ENCODE data around the gene SBF2.

Gene SBF2

DNA sequence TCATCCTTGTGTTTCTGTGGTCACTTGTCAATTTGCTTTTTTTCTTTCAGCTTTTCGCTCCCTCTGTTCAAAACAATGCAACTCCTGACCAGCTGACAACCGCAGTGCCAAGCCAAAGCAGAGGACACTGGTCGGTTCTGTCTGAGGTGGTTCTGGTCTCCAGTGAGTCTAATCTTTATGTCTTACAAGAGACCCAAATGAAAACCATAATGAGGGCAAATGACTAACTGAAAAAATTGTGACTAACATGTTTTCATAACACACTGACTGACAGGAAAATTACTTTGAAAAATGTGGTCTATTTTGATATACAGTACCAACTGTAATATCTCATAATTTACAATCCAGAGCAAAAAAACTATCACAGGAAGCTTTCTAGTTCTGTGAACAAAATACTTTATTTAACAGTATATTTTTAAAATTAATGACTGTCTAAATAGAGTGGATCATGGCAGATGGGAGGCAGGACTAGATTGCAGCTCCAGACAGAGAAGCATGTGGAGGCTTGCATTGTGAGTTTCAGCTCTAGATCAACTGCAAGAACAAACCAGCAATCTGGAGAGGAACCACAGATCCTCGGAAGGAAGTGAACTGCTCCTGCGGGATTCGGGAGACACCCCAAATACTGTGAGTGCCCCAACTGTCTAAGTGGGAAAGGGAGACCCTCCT is 311.8 kb downstream of the SBF2 start:
- H3K4me1 ChIP-seq (ENCODE audit: insufficient read depth, low read length) = no peaks in the 10 kb centered on the region
- no peaks in the 10 kb centered on the region for H3K9me3 ChIP-seq (ENCODE audit: low read length)
- no peak overlapping the region for H3K4me3 ChIP-seq (ENCODE audit: low read length)
- H3K27me3 ChIP-seq (ENCODE audit: insufficient read depth, low read length) = no peaks in the 10 kb centered on the region
- H2AFZ ChIP-seq (ENCODE audit: low read depth, low read length) = no peak overlapping the region
- no peaks in the 10 kb centered on the region for H3K36me3 ChIP-seq (ENCODE audit: insufficient read depth, low read length)

DNA sequence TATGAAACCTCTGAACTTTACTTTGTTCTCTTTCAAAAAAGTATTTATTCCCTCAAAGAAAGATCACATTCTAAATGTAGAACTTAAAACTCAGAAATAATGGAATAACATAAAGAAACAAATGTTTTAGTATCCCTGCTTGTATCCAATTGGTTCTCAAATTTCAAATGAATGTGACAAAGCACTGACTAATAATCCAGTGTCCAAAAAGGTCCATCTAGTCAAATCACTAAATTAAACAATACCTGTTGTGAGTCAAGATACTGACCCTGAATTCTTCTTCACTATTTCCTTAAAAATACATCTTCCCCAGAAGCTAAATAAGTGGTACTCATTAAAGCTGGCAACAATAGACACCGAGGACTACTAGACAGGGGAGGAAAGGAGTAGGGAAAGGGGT is 313.1 kb downstream of the SBF2 start:
- Histone ChIP-seq H3K9me3 (ENCODE audit: low read length) (no peaks in the 10 kb centered on the region), H3K4me3 (ENCODE audit: low read length) (no peak overlapping the region), H2AFZ (ENCODE audit: low read depth, low read length) (no peak overlapping the region)

DNA sequence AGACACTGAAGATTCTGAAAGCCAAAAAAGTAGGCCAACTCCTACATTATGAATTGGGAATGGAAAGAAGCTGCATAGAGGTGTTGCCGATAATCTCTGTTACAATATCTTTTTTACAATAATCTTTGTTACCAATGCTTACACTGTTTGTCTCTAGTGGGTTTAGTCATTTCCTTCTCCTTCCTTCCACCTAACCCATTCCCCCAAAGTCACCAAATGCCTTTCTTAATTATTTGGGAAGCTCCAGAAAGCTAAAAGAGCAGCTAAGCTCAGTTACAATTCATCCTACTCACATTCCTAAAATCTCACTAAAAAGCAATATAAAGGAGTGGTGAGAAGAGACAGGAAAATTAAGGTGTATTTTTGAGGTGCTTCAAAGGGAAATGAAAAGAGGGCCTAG is 316.5 kb downstream of the SBF2 start:
- Histone ChIP-seq H3K27me3 (ENCODE audit: insufficient read depth, low read length) (no peaks in the 10 kb centered on the region), H3K4me1 (ENCODE audit: insufficient read depth, low read length) (no peaks in the 10 kb centered on the region), H3K9me3 (ENCODE audit: low read length) (no peaks in the 10 kb centered on the region), H3K4me3 (ENCODE audit: low read length) (no peak overlapping the region), H2AFZ (ENCODE audit: low read depth, low read length) (no peak overlapping the region), H3K36me3 (ENCODE audit: insufficient read depth, low read length) (no peaks in the 10 kb centered on the region)

More for the DNA sequence above, 313.1 kb downstream of the SBF2 start:
- Histone ChIP-seq H3K36me3 (ENCODE audit: insufficient read depth, low read length) (no peaks in the 10 kb centered on the region), H3K4me1 (ENCODE audit: insufficient read depth, low read length) (no peaks in the 10 kb centered on the region), H3K27me3 (ENCODE audit: insufficient read depth, low read length) (no peaks in the 10 kb centered on the region)

DNA sequence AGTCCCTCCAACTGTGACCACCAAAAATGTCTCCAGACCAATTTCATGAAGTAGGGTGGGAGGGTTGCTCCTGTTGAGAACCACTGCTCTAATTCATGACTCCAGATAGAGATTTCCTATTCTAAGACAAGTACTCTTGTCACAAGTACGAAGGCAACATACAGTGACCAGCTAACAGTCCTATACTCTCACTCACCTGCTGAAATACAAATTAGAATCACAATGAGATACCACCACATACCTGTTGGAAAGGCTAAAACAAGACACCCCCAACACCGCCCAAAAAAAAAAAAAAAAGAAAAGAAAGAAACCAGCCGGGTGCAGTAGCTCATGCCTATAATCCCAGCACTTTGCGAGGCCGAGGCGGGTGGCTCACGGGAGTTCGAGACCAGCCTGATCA is 319.6 kb downstream of the SBF2 start:
- Histone ChIP-seq H3K4me3 (ENCODE audit: low read length) (no peak overlapping the region), H3K27me3 (ENCODE audit: insufficient read depth, low read length) (no peaks in the 10 kb centered on the region), H2AFZ (ENCODE audit: low read depth, low read length) (no peak overlapping the region), H3K4me1 (ENCODE audit: insufficient read depth, low read length) (no peaks in the 10 kb centered on the region), H3K36me3 (ENCODE audit: insufficient read depth, low read length) (no peaks in the 10 kb centered on the region), H3K9me3 (ENCODE audit: low read length) (no peaks in the 10 kb centered on the region)

DNA sequence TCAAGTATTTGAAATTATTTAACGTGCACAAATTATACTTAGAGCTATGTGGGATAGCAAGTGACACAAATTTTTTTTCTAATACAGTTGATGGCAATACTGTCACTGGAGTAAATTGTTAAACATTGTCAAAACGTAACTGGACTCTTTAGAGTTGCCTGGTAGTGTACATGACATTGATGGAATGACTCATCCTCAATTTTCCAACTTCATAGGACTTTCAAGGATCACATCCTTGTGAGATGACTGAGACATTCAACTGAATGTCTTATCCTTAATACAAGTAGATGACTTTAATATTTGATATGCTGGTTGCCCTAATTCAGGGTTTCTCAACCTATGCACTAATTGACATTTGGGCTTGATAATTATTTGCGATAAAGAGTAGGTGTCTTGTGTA is 320.1 kb downstream of the SBF2 start:
- no peak overlapping the region for H3K4me3 ChIP-seq (ENCODE audit: low read length)
- H3K9me3 ChIP-seq (ENCODE audit: low read length) = no peaks in the 10 kb centered on the region
- H3K27me3 ChIP-seq (ENCODE audit: insufficient read depth, low read length) = no peaks in the 10 kb centered on the region
- H2AFZ ChIP-seq (ENCODE audit: low read depth, low read length) = no peak overlapping the region
- no peaks in the 10 kb centered on the region for H3K36me3 ChIP-seq (ENCODE audit: insufficient read depth, low read length)
- no peaks in the 10 kb centered on the region for H3K4me1 ChIP-seq (ENCODE audit: insufficient read depth, low read length)

DNA sequence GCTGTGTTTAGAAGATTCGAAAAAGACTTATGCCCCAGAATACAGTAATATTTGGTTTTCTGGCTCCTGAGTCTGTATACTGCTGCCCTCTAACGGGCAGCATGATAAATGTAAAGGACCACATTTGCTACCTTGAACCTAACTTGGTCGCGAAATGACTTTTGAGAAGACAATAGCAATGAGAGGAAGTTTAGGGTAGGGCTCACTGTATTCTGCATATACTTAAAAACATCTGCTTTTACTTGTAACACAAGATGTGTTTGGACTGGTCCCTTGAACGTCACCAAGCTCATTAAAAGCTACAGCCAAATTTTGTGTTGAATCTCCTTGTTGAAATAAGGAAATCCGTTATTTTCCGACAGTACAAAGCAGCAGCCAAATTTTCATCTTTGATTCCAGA is 321.0 kb downstream of the SBF2 start:
- no peaks in the 10 kb centered on the region for H3K9me3 ChIP-seq (ENCODE audit: low read length)
- H3K4me3 ChIP-seq (ENCODE audit: low read length) = no peak overlapping the region
- peaks cover 2% of the 10 kb centered on the region for H3K36me3 ChIP-seq (ENCODE audit: insufficient read depth, low read length)
- H2AFZ ChIP-seq (ENCODE audit: low read depth, low read length) = no peak overlapping the region
- no peaks in the 10 kb centered on the region for H3K27me3 ChIP-seq (ENCODE audit: insufficient read depth, low read length)
- H3K4me1 ChIP-seq (ENCODE audit: insufficient read depth, low read length) = no peaks in the 10 kb centered on the region

DNA sequence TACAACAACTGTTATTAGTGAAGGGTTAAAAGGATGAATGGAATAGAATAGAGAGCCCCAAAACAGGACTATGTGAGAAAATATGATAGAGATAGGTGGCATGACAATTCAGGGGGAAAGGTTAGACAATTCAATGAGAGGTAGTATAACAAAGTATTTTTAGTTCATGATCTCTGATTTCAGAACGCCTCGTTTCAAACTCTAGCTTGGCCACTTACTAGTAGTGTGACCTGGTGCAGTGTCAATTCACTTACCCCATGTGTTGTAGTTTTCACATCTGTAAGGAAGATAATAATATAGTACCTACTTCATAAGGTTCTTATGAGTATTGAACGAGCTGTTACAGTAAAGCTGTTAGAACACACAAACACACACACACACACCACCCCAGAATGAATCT is 322.1 kb downstream of the SBF2 start:
- Histone ChIP-seq H3K9me3 (ENCODE audit: low read length) (no peaks in the 10 kb centered on the region), H2AFZ (ENCODE audit: low read depth, low read length) (no peak overlapping the region), H3K4me3 (ENCODE audit: low read length) (no peak overlapping the region), H3K27me3 (ENCODE audit: insufficient read depth, low read length) (no peaks in the 10 kb centered on the region), H3K36me3 (ENCODE audit: insufficient read depth, low read length) (peaks cover 3% of the 10 kb centered on the region), H3K4me1 (ENCODE audit: insufficient read depth, low read length) (no peaks in the 10 kb centered on the region)

DNA sequence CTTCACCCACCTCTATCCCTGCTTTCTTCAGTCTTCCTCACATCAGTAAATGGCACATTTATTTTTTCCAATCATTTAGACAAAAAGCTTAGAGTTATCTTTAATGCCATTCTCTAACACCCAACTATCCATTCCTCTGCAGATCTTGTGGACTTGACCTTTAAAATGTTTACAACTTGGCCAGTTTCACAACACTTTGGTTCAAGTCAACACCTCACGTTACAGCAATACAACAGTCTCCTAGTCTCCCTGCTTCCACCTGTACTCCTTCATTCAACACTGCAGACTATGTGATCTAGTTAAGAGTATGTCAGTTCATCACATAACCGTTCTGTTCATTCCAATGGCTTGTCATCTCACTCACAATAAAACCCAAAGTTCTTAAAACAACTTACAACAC is 325.0 kb downstream of the SBF2 start:
- Histone ChIP-seq H3K4me1 (ENCODE audit: insufficient read depth, low read length) (no peaks in the 10 kb centered on the region), H3K36me3 (ENCODE audit: insufficient read depth, low read length) (peaks cover 3% of the 10 kb centered on the region), H3K9me3 (ENCODE audit: low read length) (no peaks in the 10 kb centered on the region), H2AFZ (ENCODE audit: low read depth, low read length) (no peak overlapping the region), H3K27me3 (ENCODE audit: insufficient read depth, low read length) (no peaks in the 10 kb centered on the region), H3K4me3 (ENCODE audit: low read length) (no peak overlapping the region)

DNA sequence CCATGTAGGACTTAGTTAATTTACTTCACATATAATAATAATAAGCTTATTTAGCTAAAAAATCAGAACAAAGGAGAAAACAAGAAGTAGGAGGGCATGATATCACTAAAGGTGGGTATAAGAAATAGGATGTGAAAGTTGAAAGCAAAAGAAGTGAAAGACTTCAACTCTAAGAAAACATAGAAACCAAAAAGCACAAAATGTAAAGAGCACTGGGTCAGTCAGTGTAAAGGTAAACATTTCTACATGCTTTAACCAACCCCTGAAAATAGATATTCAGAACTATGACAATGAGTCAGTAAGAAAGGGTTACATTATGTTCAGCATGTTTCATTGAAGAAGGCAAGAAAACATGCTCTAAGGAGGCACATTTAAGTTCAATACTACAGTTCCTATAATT is 331.3 kb downstream of the SBF2 start:
- peaks cover 13% of the 10 kb centered on the region for H3K36me3 ChIP-seq (ENCODE audit: insufficient read depth, low read length)
- no peak overlapping the region for H2AFZ ChIP-seq (ENCODE audit: low read depth, low read length)

DNA sequence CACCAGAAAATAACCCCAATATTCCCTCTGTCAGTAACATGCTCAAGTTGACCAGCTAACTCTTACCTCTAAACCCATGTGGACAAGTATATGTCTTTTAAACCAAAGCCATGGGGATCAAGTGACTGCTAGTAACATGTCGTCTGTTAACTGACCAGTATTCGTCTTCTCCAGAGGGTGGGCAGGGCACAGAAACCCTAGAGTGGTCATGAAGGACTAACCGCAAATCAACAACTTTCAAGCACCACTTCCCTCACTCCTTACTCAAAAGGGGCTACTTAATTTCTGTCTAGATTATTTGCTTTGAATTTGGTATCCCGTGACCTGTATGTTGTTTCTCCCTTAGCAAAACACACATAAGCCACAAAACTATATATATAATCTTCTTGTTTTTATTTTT is 336.9 kb downstream of the SBF2 start:
- H3K27me3 ChIP-seq (ENCODE audit: insufficient read depth, low read length) = no peaks in the 10 kb centered on the region
- peaks cover 5% of the 10 kb centered on the region for H3K4me1 ChIP-seq (ENCODE audit: insufficient read depth, low read length)
- no peak overlapping the region for H2AFZ ChIP-seq (ENCODE audit: low read depth, low read length)
- peaks cover 2% of the 10 kb centered on the region for H3K9me3 ChIP-seq (ENCODE audit: low read length)
- peaks cover 11% of the 10 kb centered on the region for H3K36me3 ChIP-seq (ENCODE audit: insufficient read depth, low read length)
- no peak overlapping the region for H3K4me3 ChIP-seq (ENCODE audit: low read length)

More for the DNA sequence above, 331.3 kb downstream of the SBF2 start:
- no peaks in the 10 kb centered on the region for H3K27me3 ChIP-seq (ENCODE audit: insufficient read depth, low read length)
- peaks cover 2% of the 10 kb centered on the region for H3K9me3 ChIP-seq (ENCODE audit: low read length)
- no peaks in the 10 kb centered on the region for H3K4me1 ChIP-seq (ENCODE audit: insufficient read depth, low read length)
- H3K4me3 ChIP-seq (ENCODE audit: low read length) = no peak overlapping the region

DNA sequence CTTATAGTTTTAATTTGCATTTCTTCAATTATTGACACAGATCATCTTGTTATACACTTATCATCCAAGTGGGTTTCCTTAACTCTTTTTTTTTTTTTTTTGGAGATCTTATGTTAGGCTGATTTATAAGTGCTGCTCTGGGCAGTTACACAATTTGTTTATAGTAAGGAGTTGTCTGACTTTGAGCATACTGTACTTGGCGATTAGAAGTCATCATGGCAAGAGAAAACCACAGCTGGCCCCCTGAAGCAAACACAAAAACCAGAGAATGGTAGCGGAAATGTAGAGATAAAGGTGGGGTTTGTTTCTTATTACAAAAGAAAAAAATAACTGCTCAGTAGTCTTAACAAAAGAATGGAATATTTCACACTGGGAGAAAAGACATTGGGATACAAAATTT is 337.5 kb downstream of the SBF2 start:
- H3K36me3 ChIP-seq (ENCODE audit: insufficient read depth, low read length) = peaks cover 11% of the 10 kb centered on the region

DNA sequence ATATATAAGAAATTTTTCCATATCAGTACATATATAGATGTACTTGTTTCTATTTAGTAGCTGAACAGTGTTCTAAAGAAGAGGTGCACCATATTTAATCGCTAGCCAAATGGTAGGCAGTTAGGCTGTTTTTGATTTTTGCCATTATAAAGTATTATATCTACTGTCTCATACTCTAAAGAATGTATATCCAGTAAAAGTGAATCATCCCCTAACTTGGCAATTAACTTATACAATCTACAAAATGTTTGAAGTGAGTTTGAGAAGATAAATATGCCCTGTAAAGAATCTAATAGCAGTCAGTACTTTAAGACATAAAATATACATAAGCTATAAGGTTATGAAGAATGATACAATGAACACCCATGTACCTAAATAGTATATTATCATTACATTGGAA is 338.6 kb downstream of the SBF2 start:
- peaks cover 2% of the 10 kb centered on the region for H3K9me3 ChIP-seq (ENCODE audit: low read length)
- peaks cover 12% of the 10 kb centered on the region for H3K4me1 ChIP-seq (ENCODE audit: insufficient read depth, low read length)
- H3K36me3 ChIP-seq (ENCODE audit: insufficient read depth, low read length) = peaks cover 11% of the 10 kb centered on the region
- H3K4me3 ChIP-seq (ENCODE audit: low read length) = no peak overlapping the region
- no peaks in the 10 kb centered on the region for H3K27me3 ChIP-seq (ENCODE audit: insufficient read depth, low read length)
- no peak overlapping the region for H2AFZ ChIP-seq (ENCODE audit: low read depth, low read length)

More for the DNA sequence above, 337.5 kb downstream of the SBF2 start:
- Histone ChIP-seq H3K4me3 (ENCODE audit: low read length) (no peak overlapping the region), H3K27me3 (ENCODE audit: insufficient read depth, low read length) (no peaks in the 10 kb centered on the region), H3K9me3 (ENCODE audit: low read length) (peaks cover 2% of the 10 kb centered on the region), H3K4me1 (ENCODE audit: insufficient read depth, low read length) (peaks cover 11% of the 10 kb centered on the region), H2AFZ (ENCODE audit: low read depth, low read length) (no peak overlapping the region)

DNA sequence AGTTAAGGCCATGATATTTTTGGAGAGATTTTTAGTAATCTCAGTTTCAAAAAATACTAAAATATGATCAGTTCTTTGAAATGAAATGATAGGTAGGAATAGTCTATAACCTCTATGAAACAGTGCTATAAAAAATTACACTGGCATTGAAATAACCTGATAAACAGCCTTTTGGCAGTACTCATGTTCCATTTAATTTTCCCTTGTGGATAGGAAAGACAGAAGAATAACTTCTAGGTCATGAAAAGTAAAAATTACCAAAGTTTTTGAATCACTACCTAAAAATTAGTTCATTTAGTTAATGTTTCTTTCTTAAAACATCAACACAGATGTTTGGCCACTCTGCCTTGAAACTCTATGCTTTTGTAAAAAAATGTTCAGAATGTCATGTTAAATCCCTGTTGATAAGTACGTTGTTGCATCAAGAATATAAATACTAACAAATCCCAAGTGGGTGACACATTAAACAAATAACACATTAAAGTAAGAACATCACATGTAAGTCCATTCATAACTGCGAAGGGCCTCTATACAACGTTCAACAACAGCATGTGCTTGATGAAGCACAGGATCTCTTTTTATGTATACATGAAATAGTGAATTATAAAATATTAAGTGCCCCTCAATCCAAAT is 339.9 kb downstream of the SBF2 start:
- Histone ChIP-seq H3K9me3 (ENCODE audit: low read length) (peaks cover 2% of the 10 kb centered on the region), H2AFZ (ENCODE audit: low read depth, low read length) (no peak overlapping the region), H3K4me3 (ENCODE audit: low read length) (no peak overlapping the region), H3K36me3 (ENCODE audit: insufficient read depth, low read length) (peaks cover 6% of the 10 kb centered on the region), H3K27me3 (ENCODE audit: insufficient read depth, low read length) (no peaks in the 10 kb centered on the region), H3K4me1 (ENCODE audit: insufficient read depth, low read length) (peaks cover 12% of the 10 kb centered on the region)
